ENCODE measurements around the gene JMJD4. TPM values are rescaled to one million over a fixed set of nuclear protein-coding genes. Genes with fewer than 3 reads are reported as not detected.
A peak's percentile ranks its signal among the peaks of the same experiment; 100 is the strongest.

The JMJD4 gene
- total and polyA plus RNA-seq, 9 of the 15 experiments (the other 6 are each of a cell fraction or from before 2014, with no cell fraction given): 1.4 to 42.6 (median 29.2) TPM

GRCh38 chr1:227756172-227756959 is 21.3 kb upstream of the JMJD4 start:
- BruUV-seq (replicated peaks): no TSS peak
- Histone ChIP-seq H3K9me3 (replicated peaks; ENCODE audit: control insufficient read depth, insufficient read depth, low read depth, low read length) (no peaks in the 10 kb centered on the region), H3K9me1 (ENCODE audit: control insufficient read depth, insufficient read depth, low read length) (no peaks in the 10 kb centered on the region), H3K4me3 (no peak overlapping the region), H3K9ac (ENCODE audit: insufficient read depth in 1 of 2, low read depth in 2 of 2, low read length in 2 of 2) (0 out of 4 replicates have a peak overlapping the region, but pooled peaks of 1 of the 2 experiments have one; percentile 15), H3K36me3 (ENCODE audit: control insufficient read depth, insufficient read depth, low read length) (peaks cover 57% of the 10 kb centered on the region), H3K4me2 (ENCODE audit: insufficient read depth, low read length) (no peak overlapping the region), H3K27me3 (ENCODE audit: control insufficient read depth in 2 of 2, insufficient read depth in 2 of 2, low read length in 2 of 2) (no peaks in the 10 kb centered on the region), H3K79me2 (ENCODE audit: control insufficient read depth, insufficient read depth, low read length) (peaks cover 35% of the 10 kb centered on the region; the same call in 2 of the 3 replicates), H3K27ac (ENCODE audit: extremely low read depth, low read depth, low read length) (no peak overlapping the region), H2AFZ (ENCODE audit: low read depth, low read length) (no peak overlapping the region), H3K4me1 (replicated peaks in 1 of 2; ENCODE audit: control insufficient read depth in 2 of 2, insufficient read depth in 2 of 2, low read length in 2 of 2) (peaks cover 8 to 9% of the 10 kb centered on the region in 2 experiments; a peak in 4 of 5 replicates), H4K20me1 (replicated peaks; ENCODE audit: control insufficient read depth, insufficient read depth, low read length) (peaks cover 8% of the 10 kb centered on the region)
- ChIA-PET CTCF (ENCODE audit: low intra/inter-chr PET ratio) (no interaction called here), POLR2A (no interaction called here)
- 79% methylated on average over 13 of the region's 13 CpGs for WGBS (ENCODE audit: insufficient coverage, low coverage, missing lambda C conversion rate)
- ATAC-seq: no peak
- DNase-seq (ENCODE audit: extremely low read depth in 1 of 4, low spot score in 3 of 4): no peak
- no peak for FAIRE-seq
- in situ Hi-C loops (cut with MboI): no loop called here
- no peak for TF ChIP-seq XRCC5 (IDR thresholded peaks at IDR 0.05; ENCODE audit: low read depth, low read length)
- TF ChIP-seq POU5F1 (IDR thresholded peaks at IDR 0.05; ENCODE audit: borderline replicate concordance, low read depth, low read length, partially characterized antibody): no peak
- TF ChIP-seq MLX (CRISPR knock-in tag; conservative IDR thresholded peaks at IDR 0.05): no peak
- no peak for TF ChIP-seq NR2C2 (CRISPR knock-in tag; IDR thresholded peaks at IDR 0.05)
- TF ChIP-seq NR2C2 (tag; IDR thresholded peaks at IDR 0.05): no peak
- no peak for TF ChIP-seq ZNF518B (CRISPR knock-in tag; IDR thresholded peaks at IDR 0.05)
- TF ChIP-seq PYGO2 (tag; IDR thresholded peaks at IDR 0.05): no peak
- TF ChIP-seq ZBTB5 (IDR thresholded peaks at IDR 0.05): no peak
- intact Hi-C loops (cut with micrococcal nuclease): no loop called here
